Measurements from ENCODE around the gene ARL14EP.

DNA sequence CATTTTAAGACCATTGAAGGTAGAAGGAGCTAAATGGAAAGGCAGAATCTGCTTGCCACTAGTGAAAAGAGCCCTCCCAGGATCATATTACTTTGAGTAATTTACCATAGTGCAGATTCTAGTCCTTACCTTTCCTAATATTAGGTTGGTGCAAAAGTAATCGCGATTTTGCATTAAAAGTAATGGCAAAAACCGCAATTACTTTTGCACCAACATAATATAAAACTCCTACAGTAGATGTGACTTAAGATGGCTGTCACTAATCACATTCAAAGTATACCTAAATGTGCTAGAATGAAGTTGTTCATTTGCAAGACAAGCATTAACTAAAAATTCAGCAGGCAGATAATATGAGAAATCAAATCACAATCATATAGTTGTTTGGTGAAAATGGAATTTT lies 38.1 kb upstream of the ARL14EP start:
- TF ChIP-seq POLR2AphosphoS5 (IDR thresholded peaks at IDR 0.05; ENCODE audit: low read depth, low read length), result no peak
- no peak for TF ChIP-seq POLR2A (IDR thresholded peaks at IDR 0.05; ENCODE audit: low read depth, low read length)
- no peak for TF ChIP-seq TAF1 (IDR thresholded peaks at IDR 0.05; ENCODE audit: borderline replicate concordance, low read depth, low read length)

Measured in GM12892 (cell line).